GM12875 (cell line): ENCODE data around the gene HEXIM1.

Experiments
- H3K4me3 ChIP-seq: one replicate; pipeline ENCODE4 v1.5.1; 2011; ENCODE audit warnings: low read depth, low read length, control low read depth
- CTCF ChIP-seq: IDR thresholded peaks from 2 replicates; pipeline ENCODE4 v1.5.1; 2011; ENCODE audit warnings: low read depth, mild to moderate bottlenecking, control low read depth, inconsistent platforms, low read length, moderate library complexity, borderline replicate concordance; ENCODE audit not compliant: insufficient read depth

The HEXIM1 gene

DNA sequence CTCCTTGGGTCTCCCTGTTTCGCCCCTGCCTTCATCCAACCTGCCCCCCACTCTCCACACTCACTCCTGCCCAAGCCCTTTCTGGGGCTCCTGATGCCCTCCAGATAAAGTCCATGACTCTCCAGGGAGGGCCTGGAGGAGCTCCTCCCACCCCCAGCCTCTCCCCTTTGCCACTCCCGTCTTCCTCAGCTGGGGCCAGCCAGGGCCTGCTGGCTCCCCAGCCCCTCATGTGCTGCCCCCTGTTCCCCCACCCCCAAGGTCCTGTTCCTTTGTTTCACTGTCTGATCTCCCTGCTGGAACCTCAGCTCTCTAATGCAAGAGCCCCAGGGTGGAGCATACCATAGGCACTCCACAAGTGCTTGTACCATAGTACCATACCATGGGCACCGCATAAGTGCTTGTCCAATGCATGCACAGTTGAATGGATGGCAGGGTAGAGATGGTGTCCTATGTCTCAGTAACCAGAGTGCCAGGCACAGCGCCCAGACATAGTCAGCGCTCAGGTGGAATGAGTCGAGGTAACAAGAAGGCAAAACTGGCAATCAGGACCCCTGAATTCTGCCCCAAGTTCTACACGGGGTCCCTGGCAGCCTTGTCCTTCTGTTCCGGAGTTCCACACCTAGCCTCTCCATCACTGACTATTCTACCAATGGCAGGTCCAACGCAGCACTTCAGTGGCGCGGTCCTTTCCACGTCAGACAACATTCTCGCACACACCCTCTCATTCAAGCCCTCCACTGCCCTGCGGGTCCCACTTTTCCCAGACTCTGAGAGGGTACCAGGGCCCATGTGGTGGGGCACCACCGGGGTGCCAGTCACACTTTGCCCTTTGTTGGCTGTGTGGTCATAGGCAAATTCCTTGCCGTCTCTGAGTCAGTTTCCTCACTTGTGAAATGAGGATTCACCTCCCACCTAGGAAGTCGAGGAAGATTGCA is 17.3 kb upstream of the HEXIM1 start:
- no peak overlapping the region for H3K4me3 ChIP-seq

DNA sequence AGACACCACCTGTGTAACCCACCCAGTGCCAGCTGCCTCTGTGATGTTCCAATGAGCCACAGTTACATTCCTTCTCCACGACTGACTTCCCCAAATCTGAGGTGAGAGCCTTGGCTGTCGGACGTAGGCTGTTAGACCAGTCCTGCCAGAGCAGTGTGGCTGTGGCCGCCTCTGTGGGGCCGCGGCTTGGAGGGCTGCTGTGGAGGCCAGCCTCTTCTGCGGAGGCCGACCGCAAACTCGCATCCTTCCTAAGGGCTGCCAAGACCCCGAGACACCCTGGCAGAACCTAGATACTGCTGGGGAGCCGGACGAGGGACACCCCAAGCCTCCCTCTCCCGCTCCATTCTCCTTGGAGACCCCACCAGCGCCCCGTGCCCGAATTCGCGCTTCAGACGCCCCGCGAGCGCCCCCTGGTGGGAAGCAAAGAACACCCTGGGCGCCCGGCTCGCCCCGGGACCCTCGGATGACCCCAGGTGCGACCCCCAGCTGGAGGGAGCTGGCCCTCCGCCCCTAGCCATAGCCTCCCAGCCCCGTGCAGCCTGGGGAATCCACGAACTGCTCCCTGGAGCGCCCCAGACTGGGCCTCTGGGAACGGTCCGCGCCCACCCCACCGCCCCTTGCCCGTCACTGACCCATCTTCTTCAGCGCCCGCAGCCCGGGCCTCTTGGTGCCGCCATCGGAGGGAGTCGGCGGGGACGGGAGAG is 16.5 kb upstream of the HEXIM1 start:
- peak; percentile 83 for TF ChIP-seq CTCF
- peak overlapping the region; percentile 54 for H3K4me3 ChIP-seq

More for the DNA sequence above, 17.3 kb upstream of the HEXIM1 start:
- TF ChIP-seq CTCF, result no peak

DNA sequence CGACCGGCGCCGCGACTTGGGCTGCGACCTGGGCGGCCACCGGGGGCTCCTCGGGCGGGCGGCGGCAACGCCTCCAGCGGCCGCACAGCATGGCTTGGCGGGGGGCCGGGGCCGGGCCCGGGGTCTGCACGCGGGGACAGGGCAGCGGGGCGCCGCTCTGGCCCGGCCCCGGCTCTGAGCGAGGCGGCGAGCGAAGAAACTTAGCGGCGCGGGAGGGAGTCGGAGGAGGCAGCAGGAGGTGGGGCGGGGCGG is 16.0 kb upstream of the HEXIM1 start, which contains the start of gene PLCD3:
Gene PLCD3, minus strand, starts transcription at position 196 of the 252 bp plus-strand sequence. Its CDS starts 105 bp downstream, at position 91.
- no peak for TF ChIP-seq CTCF
- H3K4me3 ChIP-seq, result peak within 1 kb of the TSS; percentile 75

DNA sequence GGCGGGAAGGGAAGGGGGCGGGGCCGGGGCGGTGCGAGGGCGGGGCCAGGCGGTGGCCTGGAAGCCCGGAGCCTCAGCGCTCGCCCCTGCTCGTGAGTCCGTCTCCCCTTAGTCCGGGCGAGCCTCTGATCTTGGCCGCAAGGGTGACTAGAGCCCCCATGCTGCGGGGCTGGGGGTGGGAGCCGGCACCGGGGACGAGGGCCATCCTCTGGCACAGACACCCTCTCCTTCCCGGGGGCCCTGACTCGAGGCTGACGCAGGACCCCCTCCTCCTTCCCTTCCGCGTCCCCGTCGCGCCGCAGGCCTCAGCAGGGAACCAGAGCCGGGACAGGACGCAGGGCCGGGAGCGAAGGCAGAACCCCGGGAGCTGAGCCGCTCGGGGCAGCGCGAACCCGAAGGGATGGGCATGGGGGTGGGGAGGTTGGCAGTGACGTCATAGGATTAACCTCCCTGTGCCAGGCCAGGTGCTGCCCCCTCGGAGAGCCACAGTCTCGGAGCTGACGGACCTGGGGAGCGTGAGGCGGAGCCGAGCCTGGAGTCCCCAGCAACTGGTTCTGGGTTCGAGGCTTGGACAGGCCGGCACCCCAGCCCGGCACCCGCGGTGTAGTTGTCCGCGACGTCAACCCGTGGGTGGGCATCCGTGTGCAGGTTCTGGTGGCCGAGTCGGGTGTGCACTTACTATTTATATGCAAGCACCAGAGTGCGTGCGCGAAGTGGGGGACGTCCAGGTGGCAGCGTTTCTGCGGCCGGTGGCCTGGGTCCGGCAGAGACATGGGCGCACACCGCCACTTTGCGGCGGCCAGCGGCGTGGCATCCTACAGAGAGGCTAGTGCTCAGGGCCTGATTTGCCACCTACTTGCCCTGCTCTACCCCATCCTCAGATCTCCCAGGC is 15.5 kb upstream of the HEXIM1 start:
- H3K4me3 ChIP-seq, result peak overlapping the region; percentile 75
- peak; percentile 95 for TF ChIP-seq CTCF

DNA sequence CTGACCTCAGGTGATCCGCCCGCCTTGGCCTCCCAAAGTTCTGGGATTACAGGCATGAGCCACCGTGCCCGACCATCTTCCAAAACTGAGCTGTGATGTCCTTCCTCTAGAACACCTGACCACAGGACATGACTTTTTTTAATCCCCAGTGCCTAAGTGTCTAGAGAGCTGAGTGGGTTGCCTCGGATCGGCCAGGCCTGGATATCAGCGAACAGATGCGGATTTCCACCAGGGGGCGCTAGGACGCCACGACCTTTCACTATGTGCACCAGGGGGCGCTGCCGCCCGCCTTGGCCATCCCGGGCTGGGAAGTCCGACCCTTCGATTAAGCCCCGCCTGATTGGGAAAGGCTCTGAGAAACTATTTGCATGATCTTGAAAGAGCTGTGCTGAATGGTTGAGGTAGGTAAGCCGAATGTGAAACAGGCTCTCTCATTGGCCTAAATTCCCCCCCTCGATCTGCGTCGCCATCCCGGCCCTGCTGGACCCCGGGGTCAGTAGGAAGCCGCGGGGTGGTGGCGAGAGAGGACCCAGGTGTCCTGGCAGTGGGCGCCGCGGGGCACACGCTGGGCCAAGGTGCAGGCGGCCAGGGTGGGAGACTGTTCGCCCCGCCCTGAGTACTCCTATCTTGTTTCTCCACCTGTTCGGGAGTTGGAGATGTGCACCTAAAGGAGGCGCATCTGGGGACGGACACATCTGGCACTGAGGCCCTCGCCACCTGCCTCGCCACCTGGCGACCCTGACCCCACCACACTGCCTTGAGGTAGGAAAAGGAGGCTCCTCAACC is 12.9 kb upstream of the HEXIM1 start, which contains the start of gene ACBD4:
Gene ACBD4, plus strand, starts transcription at position 496 of the 786 bp plus-strand sequence. CDS start 458 bp downstream, outside the sequence.
- peak; percentile 100 for TF ChIP-seq CTCF

More for the DNA sequence above, 12.9 kb upstream of the HEXIM1 start, which contains the start of gene ACBD4:
- H3K4me3 ChIP-seq, result peak within 1 kb of the TSS; percentile 64
